GM23338 (cell line): ENCODE measurements around the gene EIF4E2. TPM values are rescaled to one million over a fixed set of nuclear protein-coding genes. Genes with fewer than 3 reads are reported as not detected.

Experiments
- ATAC-seq: fragments of 200-7000 bp; cut with Tn5 transposase; 3 replicates; pipeline ENCODE4 v1.9.1; 2020
- DNase-seq: peaks from one replicate; pipeline ENCODE4 v3.0.0-alpha.2; 2015; ENCODE audit warnings: low spot score
- H2AFZ ChIP-seq: fragments of 200-600 bp; sonication (generic); 2 replicates; pipeline ENCODE4 v1.8.0; 2016; ENCODE audit warnings: antibody characterized with exemption, mild to moderate bottlenecking, moderate library complexity
- H3F3A ChIP-seq: fragments of 200-600 bp; sonication (generic); replicated peaks from 2 replicates; pipeline ENCODE4 v1.8.0; 2017; ENCODE audit warnings: antibody characterized with exemption, mixed run types, low read depth
- H3K27ac ChIP-seq: fragments of 200-600 bp; sonication (generic); 2 replicates; pipeline ENCODE4 v1.6.1; 2016; ENCODE audit warnings: low read depth
- H3K27me3 ChIP-seq: fragments of 200-600 bp; sonication (generic); 2 replicates; pipeline ENCODE4 v1.8.0; 2016; ENCODE audit warnings: mild to moderate bottlenecking, mixed run types, moderate library complexity; ENCODE audit not compliant: insufficient read depth
- H3K36me3 ChIP-seq: fragments of 200-600 bp; sonication (generic); 2 replicates; pipeline ENCODE4 v1.8.0; 2016; ENCODE audit warnings: mild to moderate bottlenecking; ENCODE audit not compliant: insufficient read depth
- H3K4me1 ChIP-seq: fragments of 200-600 bp; sonication (generic); 2 replicates; pipeline ENCODE4 v1.8.0; 2016; ENCODE audit warnings: mild to moderate bottlenecking, moderate library complexity; ENCODE audit not compliant: insufficient read depth
- H3K4me2 ChIP-seq: fragments of 200-600 bp; sonication (generic); 2 replicates; pipeline ENCODE4 v1.7.1; 2017; ENCODE audit warnings: mixed run types
- H3K4me3 ChIP-seq: fragments of 200-600 bp; sonication (generic); 2 replicates; pipeline ENCODE4 v1.6.1; 2016; ENCODE audit warnings: mixed run types
- H3K79me2 ChIP-seq: fragments of 200-600 bp; sonication (generic); replicated peaks from 2 replicates; pipeline ENCODE4 v1.8.0; 2017; ENCODE audit warnings: mild to moderate bottlenecking; ENCODE audit not compliant: insufficient read depth
- H3K9me2 ChIP-seq: fragments of 200-600 bp; sonication (generic); 2 replicates; pipeline ENCODE4 v1.8.0; 2017; ENCODE audit not compliant: insufficient read depth
- H4K20me1 ChIP-seq: fragments of 200-600 bp; sonication (generic); replicated peaks from 2 replicates; pipeline ENCODE4 v1.8.0; 2017; ENCODE audit warnings: mild to moderate bottlenecking; ENCODE audit not compliant: insufficient read depth
- H3K27ac Mint-ChIP-seq: 2 replicates; pipeline ENCODE4 v1.8.0; 2020; ENCODE audit warnings: inconsistent platforms, mild to moderate bottlenecking, moderate library complexity, mixed read lengths
- H3K27me3 Mint-ChIP-seq: 3 replicates; pipeline ENCODE4 v1.8.0; 2022; ENCODE audit warnings: low read depth, mild to moderate bottlenecking, moderate library complexity, mixed read lengths, inconsistent platforms; ENCODE audit not compliant: insufficient read depth, poor library complexity
- H3K36me3 Mint-ChIP-seq: 3 replicates; pipeline ENCODE4 v1.8.0; 2021; ENCODE audit warnings: low read depth, mild to moderate bottlenecking, inconsistent platforms, moderate library complexity, mixed read lengths
- H3K4me1 Mint-ChIP-seq: 3 replicates; pipeline ENCODE4 v1.8.0; 2020; ENCODE audit warnings: mild to moderate bottlenecking, inconsistent platforms, mixed read lengths
- H3K4me3 Mint-ChIP-seq: 3 replicates; pipeline ENCODE4 v1.8.0; 2021; ENCODE audit warnings: moderate library complexity, mild to moderate bottlenecking, inconsistent platforms, mixed read lengths
- H3K9me3 Mint-ChIP-seq: 3 replicates; pipeline ENCODE4 v1.8.0; 2020; ENCODE audit warnings: moderate library complexity, mild to moderate bottlenecking, inconsistent platforms, mixed read lengths
- CREB1 ChIP-seq: fragments of 250-450 bp; sonication (Bioruptor Pico); IDR thresholded peaks from 2 replicates; pipeline ENCODE4 v1.5.0; 2020; ENCODE audit warnings: low read depth, mild to moderate bottlenecking, moderate library complexity
- CTCF ChIP-seq, 2 experiments: fragments of 200-600 bp in 1 of 2; sonication (generic) in 1 of 2; conservative IDR thresholded peaks; 2 replicates each; pipeline versions ENCODE4 v1.5.1 to v1.6.1; 2016 to 2017; ENCODE audit warnings: antibody characterized with exemption in 2 of 2, low read depth in 2 of 2, mild to moderate bottlenecking in 2 of 2, moderate library complexity in 1 of 2
- ETS1 ChIP-seq: IDR thresholded peaks from 2 replicates; pipeline ENCODE4 v1.6.1; 2016; ENCODE audit warnings: antibody characterized with exemption
- EZH2 ChIP-seq: fragments of 200-600 bp; sonication (generic); IDR thresholded peaks from one replicate; pipeline ENCODE4 v1.8.0; 2017; ENCODE audit warnings: antibody characterized with exemption, mild to moderate bottlenecking, low read depth; ENCODE audit not compliant: unreplicated experiment
- EZH2phosphoT487 ChIP-seq: fragments of 200-600 bp; sonication (generic); IDR thresholded peaks from one replicate; pipeline ENCODE4 v1.8.1; 2018; ENCODE audit warnings: antibody characterized with exemption; ENCODE audit not compliant: unreplicated experiment
- JUNB ChIP-seq: IDR thresholded peaks from one replicate; pipeline ENCODE4 v1.6.1; 2016; ENCODE audit warnings: antibody characterized with exemption; ENCODE audit not compliant: unreplicated experiment
- NANOG ChIP-seq: IDR thresholded peaks from 2 replicates; pipeline ENCODE4 v1.6.1; 2016; ENCODE audit warnings: antibody characterized with exemption, borderline replicate concordance
- POLR2AphosphoS5 ChIP-seq: IDR thresholded peaks from 2 replicates; pipeline ENCODE4 v1.6.1; 2016; ENCODE audit warnings: antibody characterized with exemption, low read depth
- REST ChIP-seq: IDR thresholded peaks from one replicate; pipeline ENCODE4 v1.6.1; 2018; ENCODE audit warnings: antibody characterized with exemption; ENCODE audit not compliant: unreplicated experiment
- STAT1 ChIP-seq: IDR thresholded peaks from one replicate; pipeline ENCODE4 v1.6.1; 2016; ENCODE audit warnings: antibody characterized with exemption; ENCODE audit not compliant: unreplicated experiment
- ZNF114 ChIP-seq: fragments of 250-450 bp; sonication (Bioruptor Pico); IDR thresholded peaks from 2 replicates; pipeline ENCODE4 v1.5.0; 2020; ENCODE audit warnings: mild to moderate bottlenecking, moderate library complexity
- ZNF331 ChIP-seq: fragments of 250-450 bp; sonication (Bioruptor Pico); IDR thresholded peaks from 2 replicates; pipeline ENCODE4 v1.5.0; 2020; ENCODE audit warnings: low read depth, mild to moderate bottlenecking, moderate library complexity
- ZNF462 ChIP-seq: fragments of 250-450 bp; sonication (Bioruptor Pico); IDR thresholded peaks from 2 replicates; pipeline ENCODE4 v1.5.0; 2020; ENCODE audit warnings: mild to moderate bottlenecking, moderate library complexity
- polyA plus RNA-seq: library from polyadenylated mRNA; unstranded; fragments of >200 nt; fragmentation: Nextera tagmentation; extraction: Ambion mirVana; gene quantifications from 2 replicates; pipeline ENCODE4 v1.2.1, GENCODE V29; 2016
- total RNA-seq: library from RNA; depleted of rRNA; stranded (reverse); fragments of >200 nt; shearing (Covaris generic); gene quantifications from 2 replicates; pipeline ENCODE4 v1.2.3, GENCODE V29; 2014

Gene EIF4E2
- total and polyA plus RNA-seq, 2 experiments from 2014 or later: 68.1 to 152 TPM

- no peak for ATAC-seq
- H3K9me3 Mint-ChIP-seq: peaks cover 8% of the 10 kb centered on the region; the same call in 2 of the 3 replicates
Measured at GRCh38 chr2:232537499-232537898, 13.0 kb upstream of the EIF4E2 start.

More at GRCh38 chr2:232537499-232537898, 13.0 kb upstream of the EIF4E2 start:
- peaks cover 29% of the 10 kb centered on the region for H3K4me1 Mint-ChIP-seq
- no peak overlapping the region for H3K27ac Mint-ChIP-seq
- H3F3A ChIP-seq: no peaks in the 10 kb centered on the region
- H3K4me3 ChIP-seq: no peak overlapping the region
- no peaks in the 10 kb centered on the region for H3K79me2 ChIP-seq
- no peak for TF ChIP-seq ETS1
- no peak for TF ChIP-seq ZNF462 (CRISPR knock-in tag)
- TF ChIP-seq REST: no peak
- TF ChIP-seq EZH2phosphoT487: no peak
- no peak for TF ChIP-seq NANOG
- TF ChIP-seq ZNF331 (CRISPR knock-in tag): no peak
- TF ChIP-seq EZH2: no peak
- TF ChIP-seq STAT1: no peak
- TF ChIP-seq CTCF (conservative IDR thresholded peaks at IDR 0.05; ENCODE audit: low read depth in 2 of 2): no peak
- TF ChIP-seq POLR2AphosphoS5: no peak
- TF ChIP-seq ZNF114 (CRISPR knock-in tag): no peak
- TF ChIP-seq JUNB: no peak
- TF ChIP-seq CREB1 (CRISPR knock-in tag): no peak
- H2AFZ ChIP-seq: no peak overlapping the region
- peaks cover 4% of the 10 kb centered on the region; the same call in 1 of the 2 replicates for H3K4me1 ChIP-seq
- H3K27me3 ChIP-seq: no peaks in the 10 kb centered on the region
- no peak overlapping the region for H3K4me2 ChIP-seq
- no peaks in the 10 kb centered on the region for H4K20me1 ChIP-seq
- peaks cover 11% of the 10 kb centered on the region for H3K27me3 Mint-ChIP-seq
- no peak overlapping the region for H3K27ac ChIP-seq
- peaks cover 4% of the 10 kb centered on the region; the same call in 2 of the 3 replicates for H3K36me3 Mint-ChIP-seq
- H3K36me3 ChIP-seq: no peaks in the 10 kb centered on the region
- no peaks in the 10 kb centered on the region for H3K9me2 ChIP-seq
- H3K4me3 Mint-ChIP-seq: no peak overlapping the region
- no peak for DNase-seq
